C4-2B (cell line): ENCODE results near the gene EIF2AK2.

Experiments used
- H3K27ac ChIP-seq: fragments of 450-650 bp; 2 replicates; pipeline ENCODE4 v1.5.1; 2017
- ZFX ChIP-seq: fragments of 450-650 bp; IDR thresholded peaks from 2 replicates; pipeline ENCODE4 v1.6.1; 2017
- TF ChIP-seq, protein P1 (sequence below): fragments of 450-650 bp; conservative IDR thresholded peaks from 2 replicates; pipeline ENCODE4 v1.5.1; 2017; ENCODE audit warnings: mild to moderate bottlenecking

The EIF2AK2 gene

DNA sequence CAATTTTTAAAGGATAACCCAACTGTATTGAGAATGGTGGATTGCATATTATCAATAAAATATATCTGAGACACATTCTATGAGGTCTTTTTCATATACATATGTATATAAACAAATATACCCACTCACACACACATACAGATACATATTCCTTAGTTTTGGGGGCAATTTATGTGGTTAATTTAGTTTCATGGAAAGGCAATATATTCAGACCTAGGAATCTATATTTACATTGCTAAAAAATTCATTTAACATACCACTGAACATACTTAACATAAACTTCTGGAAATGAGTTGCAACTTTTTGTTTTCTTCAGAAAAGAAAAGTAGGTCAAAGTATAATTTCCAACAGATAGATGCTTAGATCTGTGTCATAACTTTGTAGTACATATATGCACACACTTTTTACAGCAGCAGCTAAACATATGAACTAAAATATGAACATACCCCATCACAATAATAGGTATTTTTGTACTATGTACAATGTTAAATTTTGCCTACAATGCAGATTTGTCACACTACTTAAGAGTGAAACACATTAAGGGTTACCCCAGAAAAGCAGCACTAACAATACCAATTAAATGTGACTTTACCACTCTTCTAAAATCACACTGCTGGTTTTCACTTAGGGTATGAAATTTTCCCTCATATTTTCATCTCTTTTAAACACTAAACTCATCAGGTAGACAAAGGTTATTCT is 95.6 kb downstream of the EIF2AK2 start:
- H3K27ac ChIP-seq, result no peak overlapping the region
- no peak for TF ChIP-seq ZFX
- TF ChIP-seq, protein P1, sequence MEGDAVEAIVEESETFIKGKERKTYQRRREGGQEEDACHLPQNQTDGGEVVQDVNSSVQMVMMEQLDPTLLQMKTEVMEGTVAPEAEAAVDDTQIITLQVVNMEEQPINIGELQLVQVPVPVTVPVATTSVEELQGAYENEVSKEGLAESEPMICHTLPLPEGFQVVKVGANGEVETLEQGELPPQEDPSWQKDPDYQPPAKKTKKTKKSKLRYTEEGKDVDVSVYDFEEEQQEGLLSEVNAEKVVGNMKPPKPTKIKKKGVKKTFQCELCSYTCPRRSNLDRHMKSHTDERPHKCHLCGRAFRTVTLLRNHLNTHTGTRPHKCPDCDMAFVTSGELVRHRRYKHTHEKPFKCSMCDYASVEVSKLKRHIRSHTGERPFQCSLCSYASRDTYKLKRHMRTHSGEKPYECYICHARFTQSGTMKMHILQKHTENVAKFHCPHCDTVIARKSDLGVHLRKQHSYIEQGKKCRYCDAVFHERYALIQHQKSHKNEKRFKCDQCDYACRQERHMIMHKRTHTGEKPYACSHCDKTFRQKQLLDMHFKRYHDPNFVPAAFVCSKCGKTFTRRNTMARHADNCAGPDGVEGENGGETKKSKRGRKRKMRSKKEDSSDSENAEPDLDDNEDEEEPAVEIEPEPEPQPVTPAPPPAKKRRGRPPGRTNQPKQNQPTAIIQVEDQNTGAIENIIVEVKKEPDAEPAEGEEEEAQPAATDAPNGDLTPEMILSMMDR, result no peak

DNA sequence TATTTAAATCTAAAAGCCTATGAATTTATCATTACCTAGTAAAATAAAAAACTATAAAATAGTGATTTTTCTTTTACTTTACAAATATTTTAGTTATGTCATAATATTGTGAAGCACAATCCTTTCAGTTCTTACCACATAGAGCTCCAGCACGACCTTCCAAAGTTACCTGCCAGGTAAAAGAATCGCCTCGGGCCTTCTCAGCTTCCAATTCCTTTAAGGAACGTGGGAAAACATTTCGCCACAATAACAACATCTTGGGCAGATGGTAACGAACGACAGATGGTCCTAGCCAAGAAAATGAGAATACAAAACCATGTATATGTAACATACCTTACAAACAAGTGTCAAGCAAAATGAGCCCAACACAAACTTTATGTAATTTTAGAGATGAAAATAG is 96.3 kb downstream of the EIF2AK2 start:
- TF ChIP-seq, protein P1, result no peak
- TF ChIP-seq ZFX, result no peak
- no peak overlapping the region for H3K27ac ChIP-seq

DNA sequence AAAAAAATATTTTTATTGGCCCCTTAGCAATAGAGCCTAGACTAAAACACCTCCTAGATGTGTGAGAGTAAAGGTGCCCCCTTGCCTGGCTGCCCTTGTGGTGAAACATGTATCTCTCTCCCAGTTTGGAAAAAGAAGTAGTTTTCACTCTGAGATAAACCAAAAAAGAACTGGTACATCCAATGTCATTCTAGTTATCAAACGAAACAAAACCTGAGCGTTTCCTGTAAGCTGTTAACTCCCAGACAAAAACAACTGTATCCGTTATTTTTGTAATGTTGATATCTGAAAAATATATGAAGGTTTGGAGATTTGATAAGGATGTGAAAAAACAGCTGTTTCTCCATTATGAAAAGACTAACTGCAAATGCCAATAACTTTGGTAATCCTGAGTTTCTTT is 96.9 kb downstream of the EIF2AK2 start:
- TF ChIP-seq ZFX, result no peak
- TF ChIP-seq, protein P1, result no peak
- no peak overlapping the region for H3K27ac ChIP-seq

DNA sequence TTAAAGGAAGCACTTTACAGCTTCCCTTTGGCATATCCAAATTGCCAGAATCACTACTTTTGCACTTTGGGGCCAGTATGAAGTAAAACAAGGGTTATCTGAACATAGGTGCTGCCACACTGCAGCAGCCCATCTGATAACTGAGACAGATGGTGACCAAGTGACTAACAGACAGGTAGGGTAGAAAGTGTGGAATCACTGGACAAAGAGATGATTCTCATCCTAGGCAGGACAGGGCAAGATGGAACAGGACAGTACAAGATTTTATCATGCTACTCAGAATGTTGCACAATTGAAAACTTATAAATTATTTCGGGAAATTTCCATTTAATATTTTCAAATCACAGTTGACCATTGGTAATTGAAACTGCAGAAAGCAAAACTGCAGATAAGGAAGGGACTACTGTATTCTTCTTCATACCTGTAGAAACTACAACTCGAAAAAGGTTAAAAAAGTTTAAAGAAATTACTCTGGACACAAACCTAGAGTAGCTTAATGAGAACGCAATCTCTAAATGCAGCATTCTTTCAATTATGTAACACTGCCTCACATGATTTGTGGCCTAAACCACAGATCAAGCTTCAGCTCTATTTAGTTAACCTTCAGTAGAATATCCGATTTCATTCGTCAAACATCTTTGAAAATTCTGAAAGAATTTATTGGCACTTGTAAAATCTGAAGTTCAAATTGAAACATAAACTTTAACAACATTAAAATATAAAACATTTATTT is 104.0 kb downstream of the EIF2AK2 start:
- no peak overlapping the region for H3K27ac ChIP-seq

More for the DNA sequence above, 104.0 kb downstream of the EIF2AK2 start:
- TF ChIP-seq, protein P1, result no peak
- TF ChIP-seq ZFX, result no peak
